GM10248 (cell line): Measurements from ENCODE around the gene VSTM2L.

Source experiments
- CTCF ChIA-PET: fragments of 300-600 bp; sonication (Branson Sonifier 250); formaldehyde crosslinking; extraction: SDS; loops from one replicate; lab custom pipeline; 2021; ENCODE audit warnings: antibody characterized with exemption; lab: Yijun Ruan, JAX
- POLR2A ChIA-PET: fragments of 350-650 bp; sonication (Branson Sonifier 250); formaldehyde crosslinking; extraction: SDS; loops from one replicate; lab custom pipeline; 2020; ENCODE audit warnings: antibody characterized with exemption; lab: Yijun Ruan, JAX
- DNase-seq: peaks from one replicate; pipeline ENCODE4 v3.0.0; 2012; ENCODE audit errors: extremely low spot score
- TF ChIP-seq, protein P1 (sequence below): IDR thresholded peaks from 2 replicates; pipeline ENCODE4 v1.5.1; 2012; ENCODE audit warnings: mild to moderate bottlenecking, low read depth; ENCODE audit errors: extremely low read depth, missing control alignments, control extremely low read depth

The VSTM2L gene

DNA sequence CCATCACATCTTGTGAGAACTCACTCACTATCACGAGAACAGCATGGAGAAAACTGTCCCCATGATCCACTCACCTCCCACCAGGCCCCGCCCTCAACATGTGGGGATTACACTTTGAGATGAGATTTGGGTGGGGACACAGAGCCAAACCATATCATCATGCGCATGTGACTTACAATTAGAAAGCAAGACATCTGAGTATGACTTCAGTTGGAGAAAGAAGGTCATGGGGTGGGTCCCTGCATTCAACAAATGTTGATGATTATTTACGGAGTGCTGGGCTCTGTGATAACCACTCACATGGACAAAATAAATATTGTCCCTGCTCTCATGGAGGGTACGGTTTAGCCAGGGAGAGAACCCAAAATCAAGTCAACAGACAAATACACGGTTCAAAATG lies 37.9 kb downstream of the VSTM2L start:
- POLR2A ChIA-PET, result no interaction called here
- no peak for DNase-seq
- TF ChIP-seq, protein P1, sequence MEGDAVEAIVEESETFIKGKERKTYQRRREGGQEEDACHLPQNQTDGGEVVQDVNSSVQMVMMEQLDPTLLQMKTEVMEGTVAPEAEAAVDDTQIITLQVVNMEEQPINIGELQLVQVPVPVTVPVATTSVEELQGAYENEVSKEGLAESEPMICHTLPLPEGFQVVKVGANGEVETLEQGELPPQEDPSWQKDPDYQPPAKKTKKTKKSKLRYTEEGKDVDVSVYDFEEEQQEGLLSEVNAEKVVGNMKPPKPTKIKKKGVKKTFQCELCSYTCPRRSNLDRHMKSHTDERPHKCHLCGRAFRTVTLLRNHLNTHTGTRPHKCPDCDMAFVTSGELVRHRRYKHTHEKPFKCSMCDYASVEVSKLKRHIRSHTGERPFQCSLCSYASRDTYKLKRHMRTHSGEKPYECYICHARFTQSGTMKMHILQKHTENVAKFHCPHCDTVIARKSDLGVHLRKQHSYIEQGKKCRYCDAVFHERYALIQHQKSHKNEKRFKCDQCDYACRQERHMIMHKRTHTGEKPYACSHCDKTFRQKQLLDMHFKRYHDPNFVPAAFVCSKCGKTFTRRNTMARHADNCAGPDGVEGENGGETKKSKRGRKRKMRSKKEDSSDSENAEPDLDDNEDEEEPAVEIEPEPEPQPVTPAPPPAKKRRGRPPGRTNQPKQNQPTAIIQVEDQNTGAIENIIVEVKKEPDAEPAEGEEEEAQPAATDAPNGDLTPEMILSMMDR, result no peak
- CTCF ChIA-PET, result interaction anchor here (1.0 to 1.1 kb wide), 2 partner anchors 18 to 278 kb away, joined by 3 read pairs; no protein-coding TSS in a partner anchor

DNA sequence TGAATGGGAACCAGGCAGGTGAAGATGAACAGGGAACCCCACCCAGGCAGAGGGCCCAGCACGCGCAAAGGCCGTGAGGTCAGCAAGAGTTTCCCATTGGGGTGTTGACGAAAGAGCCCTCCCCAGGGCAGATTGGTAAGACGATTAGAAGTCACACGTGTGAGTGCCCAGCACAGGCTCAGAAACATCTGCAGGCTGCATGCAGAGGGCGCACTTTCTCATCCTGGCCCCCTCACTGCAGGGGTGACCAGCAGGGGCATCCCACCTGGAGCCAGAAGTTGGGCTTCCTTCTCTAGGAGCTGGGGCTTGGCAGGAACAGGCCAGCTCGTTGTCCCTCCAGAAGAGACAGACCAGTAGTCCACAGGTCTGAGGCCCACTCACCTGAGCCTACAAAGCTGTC lies 38.4 kb downstream of the VSTM2L start:
- DNase-seq, result no peak
- ChIA-PET POLR2A (no interaction called here), CTCF (interaction anchor here (1.0 to 1.1 kb wide), 2 partner anchors 18 to 277 kb away, joined by 3 read pairs; no protein-coding TSS in a partner anchor)
- TF ChIP-seq, protein P1, result no peak

DNA sequence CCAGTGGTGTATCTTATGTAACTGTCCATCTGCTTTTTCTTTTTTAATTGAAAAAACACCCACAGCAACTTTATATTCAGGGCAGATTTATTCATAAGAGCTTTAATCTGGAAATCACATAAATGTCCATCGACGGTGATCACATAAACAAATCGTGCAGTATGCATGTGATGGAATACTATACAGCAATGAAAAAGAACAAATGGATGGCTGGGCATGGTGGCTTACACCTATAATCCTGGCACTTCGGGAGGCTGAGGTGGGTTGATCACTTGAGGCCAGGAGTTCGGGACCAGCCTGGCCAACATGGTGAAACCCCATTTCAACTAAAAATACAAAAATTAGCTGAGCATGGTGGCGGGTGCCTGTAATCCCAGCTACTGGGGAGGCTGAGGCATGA lies 39.1 kb downstream of the VSTM2L start:
- POLR2A ChIA-PET, result no interaction called here
- CTCF ChIA-PET, result interaction anchor here (1.0 to 1.1 kb wide), 2 partner anchors 19 to 276 kb away, joined by 3 read pairs; no protein-coding TSS in a partner anchor

DNA sequence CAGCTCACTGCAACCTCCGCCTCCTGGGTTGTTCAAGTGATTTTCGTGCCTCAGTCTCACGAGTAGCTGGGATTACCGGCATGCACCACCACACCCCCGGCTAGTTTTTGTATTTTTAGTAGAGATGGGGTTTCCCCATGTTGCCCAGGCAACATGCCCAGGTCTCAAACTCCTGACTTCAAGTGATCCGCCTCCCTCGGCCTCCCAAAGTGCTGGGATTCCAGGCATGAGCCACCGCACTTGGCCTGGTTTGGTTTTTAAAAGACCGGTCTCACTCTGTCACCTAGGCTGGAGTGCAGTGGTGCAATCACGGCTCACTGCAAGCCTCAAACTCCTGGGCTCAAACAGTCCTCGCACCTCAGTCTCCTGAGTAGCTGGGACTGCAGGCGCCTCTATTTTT lies 40.1 kb downstream of the VSTM2L start:
- POLR2A ChIA-PET, result no interaction called here

More for the DNA sequence above, 39.1 kb downstream of the VSTM2L start:
- DNase-seq, result no peak
- TF ChIP-seq, protein P1, result no peak

DNA sequence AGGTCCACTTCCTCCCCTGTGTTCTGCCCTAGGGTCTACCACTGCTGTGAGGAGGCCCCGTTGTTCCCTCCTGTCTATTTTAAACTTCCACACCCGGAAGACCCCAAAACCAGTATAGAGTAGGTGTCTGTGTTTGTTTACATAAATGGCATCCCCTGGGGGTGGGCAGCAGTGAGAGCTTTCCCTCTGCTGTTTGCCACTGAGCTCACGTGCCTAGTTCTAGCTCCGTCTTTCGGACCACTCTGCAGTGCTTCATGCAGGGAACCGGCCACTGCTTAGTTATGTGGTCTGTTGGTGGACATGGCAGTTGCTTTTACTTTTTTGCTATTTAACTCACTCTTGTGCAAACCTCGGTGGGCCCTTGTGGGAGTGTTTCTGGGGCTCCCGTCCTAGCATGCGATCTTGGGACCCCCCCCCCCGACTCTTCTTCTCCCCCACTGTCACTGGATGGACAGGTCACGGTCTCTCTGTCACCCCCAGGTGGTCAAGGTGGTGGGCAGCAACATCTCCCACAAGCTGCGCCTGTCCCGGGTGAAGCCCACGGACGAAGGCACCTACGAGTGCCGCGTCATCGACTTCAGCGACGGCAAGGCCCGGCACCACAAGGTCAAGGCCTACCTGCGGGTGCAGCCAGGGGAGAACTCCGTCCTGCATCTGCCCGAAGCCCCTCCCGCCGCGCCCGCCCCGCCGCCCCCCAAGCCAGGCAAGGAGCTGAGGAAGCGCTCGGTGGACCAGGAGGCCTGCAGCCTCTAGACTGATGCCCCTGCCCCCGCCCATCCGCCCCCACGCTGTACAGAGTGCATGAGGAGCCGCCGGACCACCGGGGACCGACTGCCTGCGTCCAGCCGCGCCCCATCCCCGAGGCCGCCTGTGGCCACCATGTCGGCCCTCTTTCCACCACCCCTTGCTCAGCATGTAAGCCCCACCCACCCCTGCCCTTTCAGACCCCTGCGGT lies 40.9 kb downstream of the VSTM2L start:
- TF ChIP-seq, protein P1, result no peak
- POLR2A ChIA-PET, result no interaction called here
- DNase-seq, result no peak
- CTCF ChIA-PET, result interaction anchor here (1.2 kb wide), 1 partner anchor 11 kb away, joined by 3 read pairs; no protein-coding TSS in a partner anchor

More for the DNA sequence above, 40.1 kb downstream of the VSTM2L start:
- TF ChIP-seq, protein P1, result no peak
- DNase-seq, result no peak
- CTCF ChIA-PET, result interaction anchor here (1.2 kb wide), 1 partner anchor 11 kb away, joined by 3 read pairs; no protein-coding TSS in a partner anchor

DNA sequence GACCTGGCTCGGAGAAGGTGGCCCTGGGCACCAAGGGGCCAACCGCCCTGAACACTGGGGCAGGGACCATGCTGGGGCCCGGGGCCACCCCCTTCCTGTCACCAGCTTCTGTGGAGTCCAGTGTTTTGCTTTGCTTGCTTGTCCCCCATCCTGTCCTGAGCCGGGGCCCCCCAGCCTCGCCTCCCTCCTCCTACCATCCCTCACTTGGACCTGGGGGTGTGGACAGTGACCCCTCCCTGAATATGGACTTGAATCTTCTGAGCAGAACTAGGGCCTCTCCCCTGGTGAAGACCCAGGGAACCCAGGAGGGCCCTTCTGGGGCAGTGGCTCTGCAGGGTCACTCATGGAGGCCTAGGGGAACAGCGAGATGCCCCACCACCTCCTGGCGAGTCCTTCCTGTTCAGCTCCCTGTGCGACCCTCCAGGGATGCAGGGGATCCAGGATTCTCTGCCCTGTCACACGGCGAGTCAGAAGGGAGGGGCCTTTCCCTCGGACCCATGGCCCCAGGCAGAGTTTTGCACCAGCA lies 41.6 kb downstream of the VSTM2L start:
- POLR2A ChIA-PET, result no interaction called here
- no peak for DNase-seq
- TF ChIP-seq, protein P1, result no peak
- CTCF ChIA-PET, result interaction anchor here (1.4 kb wide), 1 partner anchor 277 kb away, joined by 4 read pairs; no protein-coding TSS in a partner anchor
